ENCODE results near the gene REEP6.

DNA sequence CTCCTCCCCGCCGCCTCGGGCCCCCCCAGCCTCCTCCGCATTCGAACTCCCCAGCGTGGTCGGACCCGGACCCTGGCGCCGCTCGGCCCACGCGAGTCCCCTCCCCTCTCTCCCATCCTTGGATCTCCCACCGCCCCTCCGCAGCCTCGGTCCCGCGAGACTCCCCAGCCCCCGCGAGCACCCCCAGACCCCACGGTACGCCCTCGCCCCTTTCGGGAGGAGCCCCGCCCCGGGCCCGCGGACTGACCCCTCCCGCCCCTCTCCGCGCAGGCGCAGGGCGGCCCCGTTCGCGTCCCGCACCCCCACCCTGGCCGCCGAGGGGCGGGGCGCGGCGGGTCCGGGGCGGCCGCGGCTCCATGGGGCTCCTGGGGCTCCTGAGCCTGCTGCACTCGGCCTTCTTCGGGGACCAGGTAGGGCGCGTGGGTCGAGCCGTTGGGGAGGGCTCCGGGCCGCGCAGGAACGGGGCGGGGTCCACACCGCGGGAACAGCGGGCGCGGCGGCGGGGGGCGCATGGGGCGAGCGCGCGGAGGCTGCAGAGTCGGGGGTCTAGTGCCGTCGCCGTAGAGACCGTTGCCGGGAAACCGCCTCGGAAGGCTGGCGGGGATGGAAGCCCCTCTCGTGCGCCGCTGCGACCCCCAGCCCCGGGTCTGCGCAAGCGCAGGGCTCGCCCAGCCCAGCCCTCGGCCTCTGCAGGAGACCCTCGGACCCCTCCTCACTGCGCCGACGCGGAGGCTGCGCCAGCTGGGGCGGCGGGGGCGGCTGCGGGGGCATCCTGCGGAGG lies 44.9 kb upstream of the REEP6 start:
- TF ChIP-seq, protein P1, sequence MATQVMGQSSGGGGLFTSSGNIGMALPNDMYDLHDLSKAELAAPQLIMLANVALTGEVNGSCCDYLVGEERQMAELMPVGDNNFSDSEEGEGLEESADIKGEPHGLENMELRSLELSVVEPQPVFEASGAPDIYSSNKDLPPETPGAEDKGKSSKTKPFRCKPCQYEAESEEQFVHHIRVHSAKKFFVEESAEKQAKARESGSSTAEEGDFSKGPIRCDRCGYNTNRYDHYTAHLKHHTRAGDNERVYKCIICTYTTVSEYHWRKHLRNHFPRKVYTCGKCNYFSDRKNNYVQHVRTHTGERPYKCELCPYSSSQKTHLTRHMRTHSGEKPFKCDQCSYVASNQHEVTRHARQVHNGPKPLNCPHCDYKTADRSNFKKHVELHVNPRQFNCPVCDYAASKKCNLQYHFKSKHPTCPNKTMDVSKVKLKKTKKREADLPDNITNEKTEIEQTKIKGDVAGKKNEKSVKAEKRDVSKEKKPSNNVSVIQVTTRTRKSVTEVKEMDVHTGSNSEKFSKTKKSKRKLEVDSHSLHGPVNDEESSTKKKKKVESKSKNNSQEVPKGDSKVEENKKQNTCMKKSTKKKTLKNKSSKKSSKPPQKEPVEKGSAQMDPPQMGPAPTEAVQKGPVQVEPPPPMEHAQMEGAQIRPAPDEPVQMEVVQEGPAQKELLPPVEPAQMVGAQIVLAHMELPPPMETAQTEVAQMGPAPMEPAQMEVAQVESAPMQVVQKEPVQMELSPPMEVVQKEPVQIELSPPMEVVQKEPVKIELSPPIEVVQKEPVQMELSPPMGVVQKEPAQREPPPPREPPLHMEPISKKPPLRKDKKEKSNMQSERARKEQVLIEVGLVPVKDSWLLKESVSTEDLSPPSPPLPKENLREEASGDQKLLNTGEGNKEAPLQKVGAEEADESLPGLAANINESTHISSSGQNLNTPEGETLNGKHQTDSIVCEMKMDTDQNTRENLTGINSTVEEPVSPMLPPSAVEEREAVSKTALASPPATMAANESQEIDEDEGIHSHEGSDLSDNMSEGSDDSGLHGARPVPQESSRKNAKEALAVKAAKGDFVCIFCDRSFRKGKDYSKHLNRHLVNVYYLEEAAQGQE (IDR thresholded peaks at IDR 0.05; ENCODE audit: insufficient read depth in 1 of 2, low read depth in 2 of 2, low read length in 2 of 2), result no peak
- TF ChIP-seq TAF1 (IDR thresholded peaks at IDR 0.05; ENCODE audit: borderline replicate concordance, insufficient read depth, low read length) (no peak), SIN3A (IDR thresholded peaks at IDR 0.05; ENCODE audit: borderline replicate concordance, insufficient read depth, low read length) (no peak), POLR2AphosphoS5 (IDR thresholded peaks at IDR 0.05; ENCODE audit: low read depth, low read length) (no peak), FOXP2 (optimal IDR thresholded peaks at IDR 0.05; ENCODE audit: borderline replicate concordance, extremely low read depth, extremely low read length, insufficient read depth) (no peak)
